HG03139 (cell line): ENCODE measurements around the gene SLC7A6OS.

Experiments used
- ATAC-seq: cut with Tn5 transposase; IDR thresholded peaks from one replicate; pipeline ENCODE4 v1.9.1; 2021; ENCODE audit not compliant: unreplicated experiment

SLC7A6OS gene

GRCh38 chr16:68345351-68345810 lies 34.6 kb upstream of the SLC7A6OS start:
- ATAC-seq = no peak

- no peak for ATAC-seq
These were observed 33.5 kb upstream of the SLC7A6OS start for GRCh38 chr16:68344252-68344651.

- no peak for ATAC-seq
These were observed 32.4 kb upstream of the SLC7A6OS start for GRCh38 chr16:68343137-68343536.

- ATAC-seq = no peak
These were observed 31.9 kb upstream of the SLC7A6OS start for GRCh38 chr16:68342620-68343019.

- no peak for ATAC-seq
These were observed 28.5 kb upstream of the SLC7A6OS start for GRCh38 chr16:68339214-68339613.

GRCh38 chr16:68338326-68339119 lies 27.8 kb upstream of the SLC7A6OS start:
- no peak for ATAC-seq

GRCh38 chr16:68335175-68335574 lies 24.4 kb upstream of the SLC7A6OS start:
- no peak for ATAC-seq

- ATAC-seq = no peak
These were observed 21.8 kb upstream of the SLC7A6OS start for GRCh38 chr16:68332411-68333121.

- no peak for ATAC-seq
These were observed 21.2 kb upstream of the SLC7A6OS start for GRCh38 chr16:68331879-68332410.

GRCh38 chr16:68328860-68329390 lies 18.2 kb upstream of the SLC7A6OS start:
- no peak for ATAC-seq

GRCh38 chr16:68328151-68328859 lies 17.6 kb upstream of the SLC7A6OS start:
- peak; percentile 63 for ATAC-seq

- ATAC-seq = no peak
These were observed 14.1 kb upstream of the SLC7A6OS start for GRCh38 chr16:68324780-68325357.

GRCh38 chr16:68324336-68324735 lies 13.6 kb upstream of the SLC7A6OS start:
- no peak for ATAC-seq

GRCh38 chr16:68319185-68319908 lies 8.6 kb upstream of the SLC7A6OS start:
- no peak for ATAC-seq

GRCh38 chr16:68313116-68313515 lies 2.4 kb upstream of the SLC7A6OS start:
- no peak for ATAC-seq

GRCh38 chr16:68310437-68310773 lies 341 bp downstream of the SLC7A6OS start:
- ATAC-seq = peak; percentile 29

- no peak for ATAC-seq
These were observed 947 bp downstream of the SLC7A6OS start for GRCh38 chr16:68309799-68310198.

GRCh38 chr16:68306633-68307032 lies 4.1 kb downstream of the SLC7A6OS start:
- no peak for ATAC-seq

- no peak for ATAC-seq
These were observed 9.8 kb downstream of the SLC7A6OS start for GRCh38 chr16:68300734-68301459.
